Islet of Langerhans (tissue), 1 donor: ENCODE data around the gene PTX4.

Experiments
- FAIRE-seq: peaks from one replicate; lab custom pipeline; 2011; peaks lifted over from hg19 to GRCh38; lab: Jason Lieb, UNC

PTX4 gene

DNA sequence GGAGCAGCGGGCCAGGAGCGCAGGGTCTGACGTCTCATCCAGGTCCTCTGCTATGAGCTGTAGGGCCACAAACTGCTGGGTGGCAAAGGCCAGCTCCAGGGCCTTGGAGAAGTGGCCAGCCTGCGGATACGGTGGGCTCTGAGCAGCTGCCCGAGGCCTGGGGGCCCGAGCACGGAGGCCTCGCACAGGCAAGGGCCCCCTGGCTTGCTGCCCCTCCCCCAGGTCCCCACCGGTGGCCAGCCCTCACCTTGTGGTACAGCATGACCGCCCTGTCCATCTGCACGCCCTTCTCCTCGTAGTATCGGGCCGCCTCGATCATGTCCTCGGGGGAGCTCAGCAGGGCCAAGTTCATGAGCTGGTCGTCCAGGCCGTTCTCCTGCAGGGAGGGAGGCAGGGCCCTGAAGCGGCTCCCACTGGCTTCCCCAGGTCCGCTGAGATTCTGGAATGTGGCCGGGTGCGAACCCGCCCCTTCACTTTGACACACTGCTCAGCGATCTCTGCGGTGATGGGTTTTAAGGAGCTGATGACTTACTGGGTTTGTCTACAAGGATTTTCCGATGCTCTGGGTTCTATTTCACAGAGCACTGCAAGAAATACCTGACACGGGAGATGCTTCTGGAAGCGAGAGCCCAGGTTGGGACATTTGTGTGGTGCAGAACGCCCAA is 35.0 kb upstream of the PTX4 start:
- no peak for FAIRE-seq

DNA sequence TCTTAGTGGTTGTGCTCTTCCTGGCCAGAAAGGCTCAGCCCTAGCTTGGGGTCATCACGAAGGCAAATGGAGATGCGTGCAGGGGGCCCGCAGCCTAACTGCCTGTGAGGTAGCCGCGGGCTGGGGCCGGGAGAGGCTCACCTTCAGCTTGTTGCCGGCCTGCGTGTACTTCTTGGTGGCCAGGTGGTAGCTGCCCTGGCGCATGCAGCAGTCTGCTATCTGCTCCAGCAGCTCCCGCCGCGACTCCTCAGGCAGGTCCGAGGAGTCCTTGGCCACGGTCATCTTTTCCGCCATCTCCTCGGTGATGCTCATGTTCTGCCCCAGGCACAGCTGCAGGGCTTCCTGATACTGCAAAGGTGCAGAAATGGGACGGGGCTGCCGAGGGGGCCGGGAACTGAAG is 31.7 kb upstream of the PTX4 start:
- no peak for FAIRE-seq

DNA sequence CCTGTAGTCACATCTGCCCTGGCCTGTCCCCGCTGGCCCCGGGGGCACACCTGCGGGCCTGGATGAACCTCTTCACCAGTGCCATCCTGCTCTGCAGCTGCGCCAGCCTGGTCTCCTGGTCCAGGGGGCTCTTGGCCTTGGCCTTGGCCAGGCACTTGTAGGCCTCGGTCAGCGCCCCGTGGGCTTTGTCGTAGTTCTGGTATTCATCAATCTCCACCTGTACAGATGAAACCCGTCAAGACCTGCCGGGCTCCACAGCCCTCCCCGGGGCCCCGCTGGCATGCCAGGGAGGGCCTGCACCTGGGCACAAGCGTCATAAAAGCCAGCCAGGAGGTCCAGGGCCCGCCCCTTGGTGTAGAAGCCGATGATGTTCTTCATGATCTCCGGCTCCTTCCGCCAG is 31.1 kb upstream of the PTX4 start:
- FAIRE-seq = no peak

DNA sequence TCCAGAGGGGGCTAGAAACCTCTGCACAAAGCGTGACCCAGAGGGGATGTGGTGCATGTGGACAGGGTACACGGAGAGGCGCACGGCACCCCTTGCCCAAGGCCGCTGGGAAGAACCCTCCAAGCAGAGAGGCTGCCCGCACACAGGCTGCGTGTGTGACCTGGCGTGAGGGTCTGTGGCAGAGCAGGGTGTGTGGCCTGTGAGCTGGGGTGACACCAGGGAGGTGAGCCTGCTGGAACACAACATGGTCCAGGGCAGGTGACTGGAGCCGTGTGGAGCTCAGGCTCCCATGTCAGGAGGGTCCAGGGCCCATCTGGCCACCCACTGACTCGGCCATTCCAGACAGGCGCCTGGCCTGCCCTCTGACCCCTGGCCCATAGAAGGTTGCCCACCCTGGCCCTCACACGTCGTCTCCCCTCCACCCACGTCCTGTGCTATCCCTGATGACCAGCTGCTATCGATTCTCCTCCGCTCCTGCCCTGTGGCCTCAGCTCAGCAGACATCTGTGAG is 29.9 kb upstream of the PTX4 start:
- FAIRE-seq = no peak

DNA sequence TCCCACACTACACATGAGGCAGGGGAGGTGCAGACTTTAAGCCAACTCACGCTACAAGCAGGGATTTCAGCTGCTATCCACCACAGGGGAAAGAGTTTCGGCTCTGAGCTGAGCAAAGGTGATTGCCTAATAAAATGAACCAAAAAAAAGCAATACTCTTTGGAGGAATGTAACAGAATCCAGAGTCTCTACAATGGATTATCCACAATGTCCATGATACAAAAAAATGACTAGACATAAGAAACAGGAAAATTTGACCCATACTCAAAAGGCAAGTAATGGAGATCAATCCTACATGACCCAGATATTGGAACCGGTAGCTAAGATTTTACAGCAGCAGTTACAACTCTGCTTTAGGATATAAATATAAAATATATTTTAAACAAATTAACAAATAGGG is 25.8 kb upstream of the PTX4 start:
- no peak for FAIRE-seq

DNA sequence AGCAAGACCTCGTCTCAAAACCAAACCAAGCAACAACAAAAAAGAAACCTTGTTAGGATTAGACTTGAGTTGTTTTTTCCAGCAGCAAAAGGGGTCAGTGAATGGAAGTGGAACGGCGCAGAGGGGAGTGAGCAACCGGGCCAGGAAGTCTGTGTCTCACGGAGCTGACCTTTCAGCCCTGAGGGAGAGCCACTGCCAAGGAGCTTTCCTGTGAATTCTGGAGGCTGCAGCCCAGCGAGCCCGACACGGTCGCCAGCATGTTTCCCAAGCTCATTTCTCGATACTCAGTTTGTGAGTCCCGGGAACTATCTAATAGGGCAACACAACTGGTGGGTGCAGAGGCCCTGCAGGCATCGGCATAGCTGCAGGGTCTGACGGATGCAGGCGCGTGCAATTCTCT is 24.0 kb upstream of the PTX4 start:
- FAIRE-seq = no peak

DNA sequence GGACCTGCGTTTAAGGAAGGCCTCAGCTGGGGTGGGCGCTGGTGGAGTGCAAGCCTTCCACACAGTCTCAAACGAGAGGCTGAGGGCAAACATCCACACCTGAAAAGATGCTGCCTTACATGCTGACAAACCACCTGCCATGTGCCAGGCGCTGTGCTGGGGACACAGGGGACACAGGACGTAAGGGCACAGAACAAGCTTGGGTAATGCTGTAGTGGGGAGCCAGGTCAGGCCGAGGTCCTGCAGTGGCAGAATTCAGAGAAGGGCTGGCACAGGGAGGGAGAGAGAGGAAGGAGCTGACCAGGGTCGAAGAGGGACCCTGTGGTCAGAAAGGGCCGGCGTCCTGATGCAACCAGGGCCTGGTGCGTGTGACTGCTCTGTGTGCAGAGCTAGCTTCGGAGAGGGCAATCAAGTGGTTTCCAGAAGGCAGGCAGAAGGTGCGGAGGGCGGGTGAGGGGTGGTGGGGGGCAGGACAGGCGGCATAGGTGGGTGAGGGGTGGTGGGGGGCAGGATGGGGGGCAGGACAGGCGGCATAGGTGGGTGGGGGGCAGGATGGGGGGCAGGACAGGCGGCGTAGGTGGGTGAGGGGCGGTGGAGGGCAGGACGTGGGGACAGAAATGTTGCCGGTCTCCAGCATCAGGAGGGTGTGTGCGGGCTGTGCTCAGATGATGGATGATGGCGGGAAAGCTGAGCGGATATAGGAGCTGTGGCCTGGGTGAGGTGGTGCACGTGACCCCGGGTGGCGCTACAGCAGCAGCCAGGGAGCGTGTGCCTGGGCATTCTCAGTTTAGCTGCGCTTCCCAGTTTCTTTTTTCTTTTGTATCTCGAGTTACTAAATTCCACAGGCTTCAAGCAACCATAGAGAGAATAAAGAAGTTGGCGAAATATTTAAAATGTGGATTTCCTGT is 23.2 kb upstream of the PTX4 start:
- no peak for FAIRE-seq

DNA sequence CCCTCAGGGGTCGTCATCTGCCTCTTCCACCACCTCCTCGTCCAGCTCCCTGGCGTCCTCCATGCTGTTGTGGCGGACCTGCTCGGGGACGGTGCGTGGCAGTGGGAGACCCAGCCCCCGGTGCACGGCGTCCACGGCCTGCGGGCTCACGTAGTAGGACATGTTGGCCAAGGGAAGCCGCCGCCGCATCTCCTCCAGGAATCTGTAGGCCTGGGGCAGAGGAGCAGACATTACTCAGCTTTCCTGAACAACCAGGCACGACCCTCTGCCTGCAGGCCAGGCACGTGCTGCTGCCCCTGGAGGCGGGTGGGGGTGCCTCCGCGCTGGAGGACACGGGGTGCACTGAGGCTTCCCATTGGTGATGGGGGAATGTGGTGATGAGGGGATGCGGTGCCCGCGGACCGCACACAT is 22.2 kb upstream of the PTX4 start:
- FAIRE-seq = no peak

DNA sequence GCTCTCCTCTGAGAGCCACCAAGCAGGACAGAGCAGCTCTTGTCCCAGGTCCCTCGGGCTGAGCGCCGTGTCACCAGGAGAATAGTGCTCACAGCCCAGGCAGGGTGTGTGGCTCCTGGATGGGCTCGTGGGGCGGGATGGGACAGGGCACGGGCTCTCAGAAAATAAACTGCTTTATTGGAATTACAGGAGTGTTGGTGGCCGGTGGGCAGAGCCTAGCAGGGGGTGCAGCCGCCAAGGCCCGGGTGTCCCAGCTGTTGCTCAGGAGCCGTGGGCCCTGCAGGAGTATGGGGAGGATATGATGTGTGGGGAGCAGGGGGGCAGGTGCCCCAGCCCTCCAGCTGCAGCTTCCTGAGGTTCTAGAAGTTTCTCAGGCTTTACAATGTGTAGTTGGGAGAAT is 21.5 kb upstream of the PTX4 start:
- FAIRE-seq = no peak

DNA sequence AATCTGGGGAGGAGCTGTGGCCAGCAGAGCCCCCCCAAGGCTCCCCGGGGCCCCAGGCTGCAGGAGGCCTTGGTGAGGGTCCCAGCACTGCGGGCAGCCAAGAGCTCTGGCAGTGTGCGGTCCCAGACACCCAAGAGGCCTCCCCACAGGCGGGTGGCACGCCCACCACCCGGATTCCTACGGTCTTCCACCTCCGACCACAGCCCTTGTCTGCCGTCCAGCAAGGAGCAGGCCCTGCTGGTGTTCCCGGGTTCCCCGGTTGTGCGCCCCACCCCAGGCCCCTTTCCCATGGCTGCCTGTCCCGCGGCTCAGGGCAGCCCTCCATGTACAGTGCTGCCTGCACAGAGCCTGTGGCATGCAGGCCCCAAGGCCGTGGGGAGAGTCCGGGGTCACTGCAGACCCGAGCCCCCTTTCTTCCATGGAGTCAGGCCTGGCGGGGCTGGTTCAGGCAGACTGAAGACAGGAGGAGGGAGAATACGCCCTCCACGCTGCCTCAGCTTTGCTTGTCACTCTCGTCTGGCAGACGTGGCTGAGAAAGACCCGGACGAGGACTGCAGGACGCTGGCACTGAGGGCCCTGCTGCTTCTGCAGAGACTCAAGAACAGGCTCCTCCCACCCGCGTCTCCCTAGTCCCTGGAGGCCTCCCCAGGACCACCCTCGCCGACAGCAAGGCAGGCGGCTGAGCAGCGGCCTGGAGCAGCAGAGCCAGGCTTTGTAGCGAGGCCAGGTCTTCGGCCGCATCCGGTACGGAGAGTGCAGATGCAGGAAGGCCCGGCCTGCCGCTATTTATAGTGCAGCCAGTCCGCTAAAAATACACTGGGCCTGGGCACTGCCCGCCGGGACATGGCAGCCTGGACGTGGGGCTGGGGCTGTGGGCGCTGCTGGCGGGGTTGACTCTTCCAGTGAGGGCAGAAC is 20.8 kb upstream of the PTX4 start:
- FAIRE-seq = no peak

DNA sequence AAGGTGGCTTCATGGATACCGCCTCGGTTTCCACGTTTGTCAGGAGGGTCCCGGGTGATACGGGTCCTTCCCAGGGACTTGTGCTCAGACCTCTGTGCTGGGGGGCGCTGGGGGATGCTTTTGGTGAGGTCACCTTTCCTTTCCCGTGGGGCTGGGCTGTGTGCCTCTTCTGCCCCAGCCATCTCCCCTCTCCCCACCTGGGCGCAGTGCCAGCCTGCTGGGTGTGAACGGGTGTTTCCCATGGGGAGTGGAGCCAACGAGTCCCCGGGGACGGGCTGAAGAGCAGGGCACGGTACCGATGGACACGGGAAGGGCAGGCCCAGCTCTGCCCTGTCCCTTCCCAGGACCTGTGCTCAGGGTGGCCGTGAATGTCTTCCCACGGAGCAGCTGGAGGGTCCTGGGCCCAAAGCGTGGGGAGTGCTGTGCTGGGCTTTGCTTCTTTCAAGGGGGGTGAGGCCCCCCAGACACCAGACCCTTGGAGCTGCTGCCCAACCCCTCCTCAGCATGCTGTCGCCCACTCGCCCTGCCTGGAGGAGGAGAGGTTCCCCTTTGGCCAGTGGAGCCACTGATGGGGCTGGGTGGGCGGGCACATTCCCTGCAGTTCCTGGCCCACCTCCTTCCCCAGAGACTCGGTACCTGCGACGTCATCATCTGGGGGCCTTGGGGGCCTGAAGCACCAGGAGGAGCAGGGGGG is 19.9 kb upstream of the PTX4 start:
- FAIRE-seq = no peak

DNA sequence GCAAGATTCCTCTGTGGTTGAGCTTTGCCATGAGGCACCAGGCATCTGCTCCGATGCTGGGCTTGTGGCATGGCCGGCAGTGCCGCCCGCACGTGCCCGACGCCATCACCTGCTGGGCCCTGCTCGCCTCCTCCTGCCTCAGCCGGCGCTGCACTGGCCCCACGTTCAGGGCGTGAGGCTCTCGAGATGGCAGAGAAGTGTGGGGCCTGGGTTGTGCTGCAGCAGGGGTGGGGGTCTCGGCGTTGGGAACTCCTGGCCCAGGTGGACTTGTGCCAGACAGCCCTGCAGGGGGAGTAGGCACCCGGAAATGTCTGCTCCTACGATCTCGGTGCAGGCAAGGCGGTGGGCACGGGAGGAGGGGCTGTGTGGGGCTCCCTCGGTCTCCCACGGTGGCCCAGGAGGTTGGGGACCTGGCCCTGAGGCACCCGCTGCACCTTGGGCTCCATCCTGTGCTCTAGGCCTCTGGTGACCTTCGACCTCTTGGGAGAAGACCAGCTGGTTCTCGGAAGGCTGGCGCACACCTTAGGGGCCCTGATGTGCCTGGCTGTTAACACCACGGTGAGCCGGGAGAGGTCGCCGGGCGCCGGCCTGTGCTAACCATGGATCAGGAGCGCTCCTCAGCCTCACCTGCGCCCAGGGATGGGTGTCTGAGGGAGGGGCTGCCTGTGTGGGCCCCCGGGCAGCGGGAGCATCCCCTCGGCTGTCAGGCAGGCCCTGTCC is 17.9 kb upstream of the PTX4 start:
- no peak for FAIRE-seq

DNA sequence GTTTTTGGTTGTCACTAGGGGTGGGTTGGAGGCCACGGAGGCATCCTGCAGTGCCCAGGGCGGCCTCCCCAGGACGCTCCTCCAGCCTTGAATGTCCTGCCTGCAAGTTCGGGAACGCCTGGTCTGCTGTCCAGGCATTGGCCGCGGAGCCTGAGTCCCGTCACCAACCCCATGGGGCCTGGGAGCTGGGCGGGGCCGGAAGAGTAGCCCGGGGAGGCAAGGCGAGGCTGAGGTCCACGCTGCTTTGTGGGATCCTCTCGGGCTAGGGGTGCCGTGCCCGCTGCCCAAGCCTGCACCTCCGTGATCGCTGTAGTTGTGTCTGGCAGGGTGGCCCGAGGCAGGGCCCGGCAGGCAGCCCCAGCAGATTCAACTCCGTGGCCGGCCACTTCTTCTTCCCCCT is 17.2 kb upstream of the PTX4 start:
- no peak for FAIRE-seq

DNA sequence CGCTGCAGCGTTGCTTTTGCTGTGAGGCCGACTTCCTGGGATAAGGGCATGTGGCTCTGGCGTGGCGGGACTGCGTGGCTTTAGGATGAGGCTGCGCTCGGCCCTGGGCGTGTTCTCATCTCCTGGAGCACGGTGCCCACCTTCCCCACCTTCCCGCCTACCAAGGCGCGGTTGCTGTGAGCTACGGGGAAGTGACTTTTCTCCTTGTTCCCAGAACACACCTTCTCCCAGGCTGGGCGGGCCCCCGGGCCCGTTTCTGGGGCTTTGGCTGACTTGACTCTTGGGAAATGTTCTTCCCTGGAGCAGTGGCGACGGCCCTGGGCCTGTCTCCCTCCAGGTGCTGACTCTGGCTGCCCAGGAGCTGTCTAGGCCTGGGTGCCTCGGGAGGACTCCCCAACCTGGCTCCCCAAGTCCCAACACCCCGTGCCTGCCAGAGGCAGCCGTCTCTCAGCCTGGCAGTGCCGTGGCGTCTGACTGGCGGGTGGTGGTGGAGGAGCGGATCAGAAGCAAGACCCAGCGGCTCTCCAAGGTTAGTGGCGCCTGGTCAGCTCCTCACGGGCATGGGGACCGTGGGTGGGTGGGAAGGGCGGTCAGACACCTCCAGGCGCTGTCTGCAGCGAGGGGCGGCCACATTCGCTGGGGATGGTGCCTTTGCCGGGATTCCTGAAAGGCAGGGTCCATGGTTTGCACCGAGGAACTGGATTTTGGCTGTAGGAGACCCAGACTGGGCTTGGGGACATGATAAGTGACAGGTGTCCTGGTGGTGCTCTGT is 16.5 kb upstream of the PTX4 start:
- FAIRE-seq = no peak

DNA sequence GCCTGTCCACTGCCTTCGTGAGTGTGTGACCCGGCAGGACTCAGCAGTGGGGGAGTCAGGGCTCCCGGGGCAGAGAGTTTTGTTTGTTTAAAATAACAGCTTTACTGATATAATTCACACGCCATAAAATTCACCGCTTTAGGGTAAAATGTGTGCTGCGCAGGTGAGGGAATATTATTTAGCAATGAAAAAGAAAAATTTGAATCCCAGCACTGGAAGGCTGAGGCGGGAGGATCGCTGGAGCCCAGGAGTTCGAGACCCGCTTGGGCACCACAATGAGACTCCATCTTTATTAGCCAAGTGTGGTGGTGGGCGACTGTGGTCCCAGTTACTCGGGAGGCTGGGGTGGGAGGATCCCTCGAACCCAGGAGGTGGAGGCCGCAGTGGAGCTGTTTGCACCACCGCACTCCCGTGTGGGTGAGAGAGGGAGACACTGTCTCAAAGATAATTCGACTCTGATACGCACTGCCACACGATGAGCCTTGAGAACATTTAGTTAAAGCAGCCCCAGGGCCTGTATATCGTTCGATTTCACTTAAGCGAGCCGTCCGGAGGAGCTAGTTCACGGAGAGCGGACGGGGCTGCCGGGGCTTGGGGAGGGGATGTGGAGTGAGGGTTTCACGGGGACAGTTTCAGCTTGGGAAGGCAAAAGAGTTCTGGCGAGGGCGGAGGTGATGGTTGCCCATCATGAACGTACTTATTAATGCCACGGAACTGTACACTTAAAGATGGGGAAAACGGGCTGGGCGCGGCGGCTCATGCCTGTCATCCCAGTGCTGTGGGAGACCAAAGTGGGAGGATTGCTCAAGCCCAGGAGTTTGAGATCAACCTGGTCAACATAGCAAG is 14.6 kb upstream of the PTX4 start:
- no peak for FAIRE-seq

DNA sequence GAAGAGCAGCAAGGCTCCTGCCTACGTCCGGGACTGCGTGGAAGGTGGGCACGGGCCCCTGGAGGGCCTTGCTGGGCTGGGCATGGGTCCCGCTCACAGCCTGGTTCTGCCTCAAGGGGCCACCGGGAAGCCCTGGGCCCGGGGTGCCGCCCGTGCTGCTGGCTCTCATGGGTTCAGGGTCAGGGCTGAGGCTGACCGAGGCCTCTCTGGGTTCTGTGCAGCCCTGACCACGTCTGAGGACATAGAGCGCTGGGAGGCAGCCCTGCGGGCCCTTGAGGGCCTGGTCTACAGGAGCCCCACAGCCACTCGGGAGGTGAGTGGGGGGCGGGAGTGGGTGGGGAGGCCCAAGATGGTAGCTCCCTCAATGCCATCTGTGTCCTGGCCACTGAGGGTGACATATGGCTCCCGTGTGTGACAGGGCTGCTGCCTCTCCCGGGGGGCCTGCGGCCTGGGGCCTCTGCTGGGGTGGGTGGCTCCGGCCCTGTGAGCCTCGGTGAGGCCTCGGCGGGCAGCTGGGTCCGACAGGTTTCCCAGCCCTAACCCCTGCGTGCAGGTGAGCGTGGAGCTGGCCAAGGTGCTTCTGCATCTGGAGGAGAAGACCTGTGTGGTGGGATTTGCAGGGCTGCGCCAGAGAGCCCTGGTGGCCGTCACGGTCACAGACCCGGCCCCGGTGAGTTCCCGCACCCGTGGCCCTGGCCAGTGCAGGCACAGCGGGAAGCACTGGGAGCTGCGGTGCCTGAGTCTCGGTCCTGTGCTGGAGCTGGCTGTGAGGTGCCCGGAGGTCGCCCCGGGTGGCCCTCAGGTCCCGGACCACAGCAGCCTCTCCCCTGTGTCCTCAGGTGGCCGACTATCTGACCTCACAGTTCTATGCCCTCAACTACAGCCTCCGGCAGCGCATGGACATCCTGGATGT is 13.6 kb upstream of the PTX4 start:
- no peak for FAIRE-seq

DNA sequence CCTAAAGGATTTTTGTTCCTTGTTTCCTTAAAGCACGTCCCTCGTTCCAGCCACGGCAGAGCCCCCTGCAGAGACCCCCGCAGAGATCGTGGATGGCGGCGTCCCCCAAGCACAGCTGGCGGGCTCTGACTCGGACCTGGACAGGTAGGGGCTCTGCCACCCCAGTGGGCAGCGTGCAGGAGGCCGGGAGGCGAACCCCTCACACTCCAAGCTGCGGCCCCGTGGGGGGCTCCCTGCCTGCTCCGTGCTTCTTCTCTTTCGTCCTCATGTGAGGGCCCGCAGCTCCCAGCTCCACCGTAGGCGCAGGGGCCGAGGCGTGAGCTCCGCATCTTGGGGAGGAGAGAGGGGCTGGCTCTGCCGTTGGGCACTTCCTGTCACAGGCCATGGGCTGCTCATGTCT is 12.9 kb upstream of the PTX4 start:
- no peak for FAIRE-seq

DNA sequence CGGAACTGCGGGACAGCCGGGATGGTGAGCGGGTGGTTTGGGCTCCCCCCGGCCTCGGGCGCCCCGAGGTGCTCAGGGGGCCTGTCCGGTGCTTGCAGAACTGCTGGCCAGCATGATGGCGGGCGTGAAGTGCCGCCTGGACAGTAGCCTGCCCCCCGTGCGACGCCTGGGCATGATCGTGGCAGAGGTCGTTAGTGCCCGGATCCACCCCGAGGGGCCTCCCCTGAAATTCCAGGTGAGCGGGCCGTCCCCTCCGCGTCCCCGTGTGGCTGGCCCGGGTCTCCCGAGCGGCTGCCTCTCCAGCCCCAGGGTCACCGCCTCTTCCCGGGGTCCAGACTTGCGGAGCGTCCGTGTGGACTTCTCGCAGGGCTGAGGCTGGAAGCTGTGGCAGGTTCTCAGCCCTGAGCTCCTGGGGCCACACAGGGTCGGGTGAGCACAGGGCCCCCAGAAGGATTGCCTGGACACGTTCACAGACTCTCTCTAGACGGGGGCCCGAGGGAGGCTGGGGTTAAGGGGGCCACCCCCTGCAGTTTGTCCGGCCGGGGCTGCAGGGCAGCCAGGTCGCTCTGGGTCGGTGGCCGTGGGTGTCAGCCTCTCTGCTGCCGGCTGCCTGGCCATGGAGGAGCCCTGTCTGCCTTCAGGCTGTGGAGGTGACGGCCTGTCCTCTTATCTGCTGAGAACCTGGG is 11.9 kb upstream of the PTX4 start:
- no peak for FAIRE-seq
